Ectodermal cell (in vitro differentiated cells): Measurements from ENCODE around the gene FBXW8. TPM values are rescaled to one million over a fixed set of nuclear protein-coding genes. Genes with fewer than 3 reads are reported as not detected.

Experiments
- H3K27ac ChIP-seq: 2 replicates; pipeline ENCODE4 v1.7.0; 2013; ENCODE audit warnings: mild to moderate bottlenecking, low read depth, low read length; ENCODE audit not compliant: insufficient read depth, poor library complexity, severe bottlenecking
- H3K27me3 ChIP-seq: 2 replicates; pipeline ENCODE4 v1.7.0; 2013; ENCODE audit warnings: mild to moderate bottlenecking, low read length; ENCODE audit not compliant: insufficient read depth, control insufficient read depth, poor library complexity, severe bottlenecking
- H3K36me3 ChIP-seq: one replicate; pipeline ENCODE4 v1.7.0; 2013; ENCODE audit warnings: low read length; ENCODE audit not compliant: control insufficient read depth, insufficient read depth
- H3K4me1 ChIP-seq: one replicate; pipeline ENCODE4 v1.7.0; 2013; ENCODE audit warnings: low read length; ENCODE audit not compliant: control insufficient read depth, insufficient read depth
- H3K4me3 ChIP-seq: 2 replicates; pipeline ENCODE4 v1.7.0; 2013; ENCODE audit warnings: low read depth, low read length, control low read depth; ENCODE audit not compliant: insufficient read depth
- H3K9me3 ChIP-seq: 2 replicates; pipeline ENCODE4 v1.7.0; 2013; ENCODE audit warnings: mild to moderate bottlenecking, low read length, moderate library complexity; ENCODE audit not compliant: control insufficient read depth
- WGBS, 2 experiments: methylation state at CpG; one replicate each; pipeline ENCODE4 v1.1.7; 2013; ENCODE audit warnings: missing lambda C conversion rate in 2 of 2; 5-methylcytosine and 5-hydroxymethylcytosine counted together
- polyA plus RNA-seq, 4 experiments: library from polyadenylated mRNA; stranded (reverse); fragments of 50-300 nt; gene quantifications; one replicate each; pipeline ENCODE4 v1.2.3, GENCODE V29; 2013

FBXW8 gene, protein sequence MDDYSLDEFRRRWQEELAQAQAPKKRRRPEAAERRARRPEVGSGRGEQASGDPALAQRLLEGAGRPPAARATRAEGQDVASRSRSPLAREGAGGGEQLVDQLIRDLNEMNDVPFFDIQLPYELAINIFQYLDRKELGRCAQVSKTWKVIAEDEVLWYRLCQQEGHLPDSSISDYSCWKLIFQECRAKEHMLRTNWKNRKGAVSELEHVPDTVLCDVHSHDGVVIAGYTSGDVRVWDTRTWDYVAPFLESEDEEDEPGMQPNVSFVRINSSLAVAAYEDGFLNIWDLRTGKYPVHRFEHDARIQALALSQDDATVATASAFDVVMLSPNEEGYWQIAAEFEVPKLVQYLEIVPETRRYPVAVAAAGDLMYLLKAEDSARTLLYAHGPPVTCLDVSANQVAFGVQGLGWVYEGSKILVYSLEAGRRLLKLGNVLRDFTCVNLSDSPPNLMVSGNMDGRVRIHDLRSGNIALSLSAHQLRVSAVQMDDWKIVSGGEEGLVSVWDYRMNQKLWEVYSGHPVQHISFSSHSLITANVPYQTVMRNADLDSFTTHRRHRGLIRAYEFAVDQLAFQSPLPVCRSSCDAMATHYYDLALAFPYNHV
- 25.7 TPM for polyA plus RNA-seq (2013, experiment 1 of 4)
- polyA plus RNA-seq (2013, experiment 2 of 4) = 29.4 TPM
- polyA plus RNA-seq (2013, experiment 3 of 4) = 17.0 TPM
- polyA plus RNA-seq (2013, experiment 4 of 4) = 21.4 TPM

DNA sequence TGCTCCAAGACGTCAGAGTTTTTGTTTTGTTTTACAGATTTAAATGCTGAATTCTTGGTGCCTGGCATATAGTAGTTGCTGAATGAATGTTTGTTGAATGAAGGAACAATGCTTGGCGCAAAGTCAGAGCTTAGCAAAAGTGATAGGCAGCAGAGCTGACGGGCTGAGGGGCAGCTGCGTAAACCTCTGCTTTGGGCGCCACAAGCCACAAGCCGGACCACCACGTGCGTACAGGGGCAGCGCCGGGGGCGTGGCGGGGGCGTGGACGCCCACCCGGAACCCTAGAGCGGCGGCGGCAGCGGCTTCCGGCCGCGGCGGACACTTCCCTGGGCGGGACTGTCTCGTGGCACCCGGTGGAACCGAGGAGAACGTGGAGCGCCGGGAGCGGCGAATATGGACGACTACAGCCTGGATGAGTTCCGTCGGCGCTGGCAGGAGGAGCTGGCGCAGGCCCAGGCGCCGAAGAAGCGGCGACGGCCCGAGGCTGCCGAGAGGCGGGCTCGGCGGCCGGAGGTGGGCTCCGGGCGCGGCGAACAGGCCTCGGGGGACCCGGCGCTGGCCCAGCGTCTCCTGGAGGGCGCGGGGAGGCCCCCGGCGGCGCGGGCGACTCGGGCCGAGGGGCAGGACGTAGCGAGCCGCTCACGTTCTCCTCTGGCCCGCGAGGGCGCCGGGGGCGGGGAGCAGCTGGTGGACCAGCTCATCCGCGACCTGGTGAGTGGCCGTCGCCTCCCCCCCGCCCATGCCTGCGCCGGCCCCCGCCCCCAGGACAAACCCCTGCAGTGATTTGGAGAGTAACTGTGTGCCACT, at the start of gene FBXW8:
Gene FBXW8, plus strand, starts transcription at position 306 of the 807 bp plus-strand sequence. Its CDS starts 88 bp downstream, at position 394.
- H3K27me3 ChIP-seq = no peaks in the 10 kb centered on the region
- H3K36me3 ChIP-seq = no peaks in the 10 kb centered on the region
- peak within 1 kb of the TSS; percentile 67 for H3K4me3 ChIP-seq
- H3K4me1 ChIP-seq = peaks cover 5% of the 10 kb centered on the region
- no peaks in the 10 kb centered on the region for H3K9me3 ChIP-seq
- peak within 1 kb of the TSS; percentile 52 for H3K27ac ChIP-seq
- WGBS, 2 experiments = 1% methylated on average over 82 of the region's 82 CpGs

GRCh38 chr12:116861320-116861719, 49.4 kb upstream of the FBXW8 start:
- WGBS, 2 experiments = 61 to 73% methylated on average over 12 of the region's 12 CpGs
- Histone ChIP-seq H3K9me3 (no peaks in the 10 kb centered on the region), H3K36me3 (no peaks in the 10 kb centered on the region), H3K27me3 (no peaks in the 10 kb centered on the region), H3K4me3 (no peak overlapping the region), H3K4me1 (no peaks in the 10 kb centered on the region), H3K27ac (no peak overlapping the region)

DNA sequence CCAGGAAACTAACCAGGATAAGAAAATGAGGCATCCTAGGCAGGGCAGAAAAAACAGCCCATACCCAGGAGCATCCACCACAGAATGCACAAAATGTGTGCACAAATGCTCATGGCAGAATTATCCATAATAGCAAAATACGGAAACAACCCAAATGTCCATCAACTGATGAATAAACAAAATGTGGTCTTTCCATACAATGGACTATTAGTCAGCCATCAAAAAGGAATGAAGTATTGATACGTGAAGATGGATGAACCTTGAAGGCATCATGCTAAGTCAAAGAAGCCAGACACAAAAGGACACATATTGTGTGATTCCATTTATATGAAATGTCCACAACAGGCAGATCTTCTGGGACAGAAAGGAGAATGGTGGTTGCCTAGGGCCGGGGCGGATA, 48.6 kb upstream of the FBXW8 start:
- no peaks in the 10 kb centered on the region for H3K36me3 ChIP-seq
- no peak overlapping the region for H3K27ac ChIP-seq
- no peak overlapping the region for H3K4me3 ChIP-seq
- WGBS, 2 experiments = 94 to 98% methylated on average over 4 of the region's 4 CpGs
- no peaks in the 10 kb centered on the region for H3K4me1 ChIP-seq
- H3K9me3 ChIP-seq = no peaks in the 10 kb centered on the region
- no peaks in the 10 kb centered on the region for H3K27me3 ChIP-seq

GRCh38 chr12:116863275-116863767, 47.4 kb upstream of the FBXW8 start:
- 58 to 62% methylated on average over 6 of the region's 6 CpGs for WGBS, 2 experiments
- no peak overlapping the region for H3K27ac ChIP-seq
- no peaks in the 10 kb centered on the region for H3K9me3 ChIP-seq
- H3K27me3 ChIP-seq = no peaks in the 10 kb centered on the region
- no peaks in the 10 kb centered on the region for H3K4me1 ChIP-seq
- no peak overlapping the region for H3K4me3 ChIP-seq
- no peaks in the 10 kb centered on the region for H3K36me3 ChIP-seq

- Histone ChIP-seq H3K27me3 (no peaks in the 10 kb centered on the region), H3K9me3 (no peaks in the 10 kb centered on the region), H3K36me3 (no peaks in the 10 kb centered on the region), H3K4me1 (no peaks in the 10 kb centered on the region), H3K4me3 (no peak overlapping the region), H3K27ac (no peak overlapping the region)
- 89 to 91% methylated on average over 13 of the region's 13 CpGs for WGBS, 2 experiments
Measured at GRCh38 chr12:116864371-116865160, 46.2 kb upstream of the FBXW8 start.

DNA sequence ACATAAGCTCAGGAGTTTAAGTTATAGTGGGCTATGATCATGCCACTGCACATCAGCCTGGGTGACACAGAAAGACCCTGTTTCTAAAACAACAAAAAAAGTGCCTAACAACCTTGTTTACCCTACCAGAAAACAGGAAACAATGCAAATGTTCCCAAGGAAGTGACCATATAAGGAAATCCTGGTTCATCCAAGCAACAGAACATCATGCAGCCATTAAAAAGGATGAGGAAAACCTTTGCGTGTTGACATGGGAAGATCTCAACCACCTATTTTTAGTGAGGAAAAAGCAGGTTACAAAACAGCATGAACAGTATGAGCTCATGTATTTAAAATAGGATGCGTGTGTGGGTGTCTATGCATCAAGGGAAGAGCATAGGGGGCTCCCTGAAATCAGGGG, 43.2 kb upstream of the FBXW8 start:
- Histone ChIP-seq H3K27me3 (no peaks in the 10 kb centered on the region), H3K36me3 (no peaks in the 10 kb centered on the region)
- 95 to 100% methylated on average over 2 of the region's 2 CpGs for WGBS, 2 experiments

DNA sequence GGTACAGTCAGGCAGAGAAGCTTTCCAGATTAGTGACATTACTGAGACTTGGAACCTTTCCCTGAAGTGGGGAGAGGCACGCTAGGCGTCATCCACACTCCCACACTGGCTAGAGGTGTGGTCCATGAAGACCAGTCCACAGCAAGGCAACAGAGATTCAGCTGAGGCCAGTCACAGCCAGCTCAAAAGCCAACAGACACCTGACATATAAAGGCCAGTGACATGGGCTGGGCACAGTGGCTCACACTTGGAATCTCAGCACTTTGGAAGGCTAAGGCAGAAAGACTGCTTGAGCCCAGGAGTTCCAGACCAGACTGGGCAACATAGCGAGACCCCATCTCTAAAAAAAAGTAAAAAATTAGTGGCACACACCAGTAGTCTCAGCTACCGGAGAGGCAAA, 40.4 kb upstream of the FBXW8 start:
- Histone ChIP-seq H3K4me1 (no peaks in the 10 kb centered on the region), H3K9me3 (no peaks in the 10 kb centered on the region), H3K4me3 (no peak overlapping the region), H3K27ac (no peak overlapping the region), H3K27me3 (no peaks in the 10 kb centered on the region), H3K36me3 (no peaks in the 10 kb centered on the region)
- WGBS, 2 experiments = 90 to 94% methylated on average over 4 of the region's 4 CpGs

More for the DNA sequence above, 43.2 kb upstream of the FBXW8 start:
- no peak overlapping the region for H3K27ac ChIP-seq
- no peak overlapping the region for H3K4me3 ChIP-seq
- no peaks in the 10 kb centered on the region for H3K9me3 ChIP-seq
- no peaks in the 10 kb centered on the region for H3K4me1 ChIP-seq

GRCh38 chr12:116874324-116874995, 36.3 kb upstream of the FBXW8 start:
- Histone ChIP-seq H3K27me3 (peaks cover 30% of the 10 kb centered on the region), H3K4me3 (no peak overlapping the region), H3K9me3 (no peaks in the 10 kb centered on the region), H3K27ac (no peak overlapping the region), H3K36me3 (no peaks in the 10 kb centered on the region), H3K4me1 (peaks cover 19% of the 10 kb centered on the region)
- WGBS, 2 experiments = 86 to 90% methylated on average over 4 of the region's 4 CpGs
